T47D (cell line): ENCODE measurements around the gene DLG4.
A peak's percentile ranks its signal among the peaks of the same experiment; 100 is the strongest.
"Not testable (repeated sequence)": the region's sequence is repeated elsewhere in the genome, so short reads cannot be mapped to it uniquely, and the experiment has no call there.

Experiments
- DNase-seq, 2 experiments: peaks; one replicate each; pipeline versions ENCODE4 v3.0.0 to v3.0.0-alpha.2; 2011 to 2012; ENCODE audit warnings: low read depth in 1 of 2, low spot score in 1 of 2
- JUND ChIP-seq: IDR thresholded peaks from 2 replicates; pipeline ENCODE4 v1.6.1; 2012; ENCODE audit warnings: low read depth
- in situ Hi-C: cut with HindIII; loops from 2 replicates; pipeline ENCODE4 v1.10.0; 2016; ENCODE audit warnings: low sequenced_read_pairs, low pct_unique_long_range_greater_than_20kb

DLG4 gene

GRCh38 chr17:7166873-7167272, 52.8 kb downstream of the DLG4 start:
- in situ Hi-C loops = no loop called here
- no peak for DNase-seq
- no peak for TF ChIP-seq JUND

- in situ Hi-C loops, DNase-seq: not testable (repeated sequence)
Measured at GRCh38 chr17:7159571-7159970, 60.1 kb downstream of the DLG4 start.

GRCh38 chr17:7158424-7158823, 61.2 kb downstream of the DLG4 start:
- DNase-seq, in situ Hi-C loops: not testable (repeated sequence)

- no peak for DNase-seq
- in situ Hi-C loops = no loop called here
- TF ChIP-seq JUND = no peak
Measured at GRCh38 chr17:7156342-7156940, 63.2 kb downstream of the DLG4 start.

- DNase-seq = no peak
- no peak for TF ChIP-seq JUND
- in situ Hi-C loops = no loop called here
Measured at GRCh38 chr17:7147772-7148171, 71.9 kb downstream of the DLG4 start.

GRCh38 chr17:7146115-7146514, 73.5 kb downstream of the DLG4 start:
- in situ Hi-C loops = no loop called here
- DNase-seq = no peak
- no peak for TF ChIP-seq JUND

- in situ Hi-C loops = no loop called here
- no peak for DNase-seq
- no peak for TF ChIP-seq JUND
Measured at GRCh38 chr17:7144213-7144612, 75.4 kb downstream of the DLG4 start.

GRCh38 chr17:7141824-7142223, 77.8 kb downstream of the DLG4 start:
- DNase-seq = peak in 1 of 2 experiments; percentile 42
- TF ChIP-seq JUND = no peak
- in situ Hi-C loops = no loop called here

- in situ Hi-C loops = no loop called here
- DNase-seq = no peak
- TF ChIP-seq JUND = no peak
Measured at GRCh38 chr17:7139400-7139799, 80.2 kb downstream of the DLG4 start.

GRCh38 chr17:7138800-7139381, 80.7 kb downstream of the DLG4 start:
- no peak for TF ChIP-seq JUND
- no peak for DNase-seq

GRCh38 chr17:7137171-7137943, 82.3 kb downstream of the DLG4 start:
- DNase-seq = no peak
- in situ Hi-C loops = no loop called here
- TF ChIP-seq JUND = no peak

More at GRCh38 chr17:7138800-7139381, 80.7 kb downstream of the DLG4 start:
- in situ Hi-C loops = no loop called here
